ENCODE results near the gene ALAS1. TPM values are rescaled to one million over a fixed set of nuclear protein-coding genes. Genes with fewer than 3 reads are reported as not detected.

Gene ALAS1
- total RNA-seq, 1 donor from 2014 or later: 47.8 TPM

GRCh38 chr3:52220380-52221026 lies 22.5 kb downstream of the ALAS1 start:
- Mint-ChIP-seq H3K4me1 (peaks cover 4% of the 10 kb centered on the region), H3K4me3 (peak overlapping the region; percentile 2), H3K27ac (ENCODE audit: unreplicated experiment) (no peak overlapping the region), H3K36me3 (ENCODE audit: low read depth) (peaks cover 2% of the 10 kb centered on the region), H3K9me3 (no peaks in the 10 kb centered on the region), H3K27me3 (ENCODE audit: low read depth) (no peaks in the 10 kb centered on the region)
- peak; percentile 92 for TF ChIP-seq CTCF (conservative IDR thresholded peaks at IDR 0.05)
- peak; percentile 97 for DNase-seq (ENCODE audit: low read depth, low spot score)

- no peak for DNase-seq (ENCODE audit: low read depth, low spot score)
- Mint-ChIP-seq H3K4me3 (no peak overlapping the region), H3K36me3 (ENCODE audit: low read depth) (no peaks in the 10 kb centered on the region), H3K27me3 (ENCODE audit: low read depth) (no peaks in the 10 kb centered on the region), H3K9me3 (no peaks in the 10 kb centered on the region), H3K27ac (ENCODE audit: unreplicated experiment) (no peak overlapping the region), H3K4me1 (peaks cover 4% of the 10 kb centered on the region)
- TF ChIP-seq CTCF (conservative IDR thresholded peaks at IDR 0.05): no peak
Measured at GRCh38 chr3:52221141-52221562, 23.2 kb downstream of the ALAS1 start.

- no peak overlapping the region for H3K27ac Mint-ChIP-seq (ENCODE audit: unreplicated experiment)
- no peak for TF ChIP-seq CTCF (conservative IDR thresholded peaks at IDR 0.05)
- no peak overlapping the region for H3K4me3 Mint-ChIP-seq
- H3K27me3 Mint-ChIP-seq (ENCODE audit: low read depth): no peaks in the 10 kb centered on the region
- H3K36me3 Mint-ChIP-seq (ENCODE audit: low read depth): no peaks in the 10 kb centered on the region
- no peak for DNase-seq (ENCODE audit: low read depth, low spot score)
- H3K9me3 Mint-ChIP-seq: no peaks in the 10 kb centered on the region
- peaks cover 4% of the 10 kb centered on the region for H3K4me1 Mint-ChIP-seq
Measured at GRCh38 chr3:52221563-52222318, 23.8 kb downstream of the ALAS1 start.

- Mint-ChIP-seq H3K4me1 (peaks cover 4% of the 10 kb centered on the region), H3K36me3 (ENCODE audit: low read depth) (no peaks in the 10 kb centered on the region), H3K27me3 (ENCODE audit: low read depth) (no peaks in the 10 kb centered on the region), H3K27ac (ENCODE audit: unreplicated experiment) (no peak overlapping the region), H3K4me3 (no peak overlapping the region), H3K9me3 (no peaks in the 10 kb centered on the region)
- no peak for DNase-seq (ENCODE audit: low read depth, low spot score)
- no peak for TF ChIP-seq CTCF (conservative IDR thresholded peaks at IDR 0.05)
Measured at GRCh38 chr3:52222319-52223221, 24.6 kb downstream of the ALAS1 start.

All from neural crest cell (in vitro differentiated cells).